LNCAP (cell line): ENCODE measurements around the gene SHC3.

Source experiments
- CTCF ChIP-seq: fragments of 450-650 bp; IDR thresholded peaks from 2 replicates; pipeline ENCODE4 v1.5.1; 2017; ENCODE audit warnings: mild to moderate bottlenecking

SHC3 gene

GRCh38 chr9:89149726-89150125, 28.9 kb downstream of the SHC3 start:
- TF ChIP-seq CTCF: no peak

GRCh38 chr9:89145097-89145496, 33.5 kb downstream of the SHC3 start:
- no peak for TF ChIP-seq CTCF

GRCh38 chr9:89144238-89144637, 34.4 kb downstream of the SHC3 start:
- no peak for TF ChIP-seq CTCF

GRCh38 chr9:89143266-89143665, 35.4 kb downstream of the SHC3 start:
- TF ChIP-seq CTCF: no peak

GRCh38 chr9:89139455-89139854, 39.2 kb downstream of the SHC3 start:
- no peak for TF ChIP-seq CTCF

GRCh38 chr9:89138463-89139390, 39.9 kb downstream of the SHC3 start:
- TF ChIP-seq CTCF: no peak

GRCh38 chr9:89137542-89138462, 40.8 kb downstream of the SHC3 start:
- TF ChIP-seq CTCF: no peak
